ENCODE measurements around the gene MRPL32.
A peak's percentile ranks its signal among the peaks of the same experiment; 100 is the strongest.
"Not testable (repeated sequence)": the region's sequence is repeated elsewhere in the genome, so short reads cannot be mapped to it uniquely, and the experiment has no call there.

The MRPL32 gene

GRCh38 chr7:42931834-42932651, at the start of gene MRPL32, which contains the start of gene PSMA2:
Gene MRPL32, plus strand, starts transcription at chr7:42932376. Its CDS starts 11 bp downstream, at chr7:42932387.
Gene PSMA2, minus strand, starts transcription at chr7:42932174. Its CDS starts 16 bp downstream, at chr7:42932158.
- DNase-seq = peak; percentile 95

GRCh38 chr7:42883950-42884349, 48.2 kb upstream of the MRPL32 start:
- no peak for DNase-seq

GRCh38 chr7:42885183-42885582, 47.0 kb upstream of the MRPL32 start:
- DNase-seq = not testable (repeated sequence)

- no peak for DNase-seq
Measured at GRCh38 chr7:42886129-42886528, 46.0 kb upstream of the MRPL32 start.

- DNase-seq = no peak
Measured at GRCh38 chr7:42886893-42887505, 45.2 kb upstream of the MRPL32 start.

GRCh38 chr7:42893346-42894240, 38.6 kb upstream of the MRPL32 start:
- no peak for DNase-seq

- DNase-seq = no peak
Measured at GRCh38 chr7:42900842-42901241, 31.3 kb upstream of the MRPL32 start.

GRCh38 chr7:42902331-42902730, 29.8 kb upstream of the MRPL32 start:
- DNase-seq = no peak

- DNase-seq = no peak
Measured at GRCh38 chr7:42906181-42906580, 26.0 kb upstream of the MRPL32 start.

GRCh38 chr7:42907316-42907715, 24.9 kb upstream of the MRPL32 start:
- DNase-seq = no peak

GRCh38 chr7:42910306-42910705, 21.9 kb upstream of the MRPL32 start:
- DNase-seq = no peak

- DNase-seq = peak; percentile 86
Measured at GRCh38 chr7:42911454-42912447, 20.4 kb upstream of the MRPL32 start, which contains the start of gene C7orf25. Gene C7orf25, minus strand, starts transcription at chr7:42912070. Its CDS starts 1,170 bp downstream, at chr7:42910900.

GRCh38 chr7:42913591-42913990, 18.6 kb upstream of the MRPL32 start:
- DNase-seq = no peak

GRCh38 chr7:42914009-42914408, 18.2 kb upstream of the MRPL32 start:
- DNase-seq = no peak

GRCh38 chr7:42914421-42915045, 17.6 kb upstream of the MRPL32 start:
- DNase-seq = no peak

- DNase-seq = no peak
Measured at GRCh38 chr7:42915356-42915755, 16.8 kb upstream of the MRPL32 start.

GRCh38 chr7:42922017-42922753, 10.0 kb upstream of the MRPL32 start:
- DNase-seq = no peak

- DNase-seq = no peak
Measured at GRCh38 chr7:42924223-42924838, 7.8 kb upstream of the MRPL32 start.

- no peak for DNase-seq
Measured at GRCh38 chr7:42925630-42926029, 6.5 kb upstream of the MRPL32 start.

GRCh38 chr7:42926204-42926603, 6.0 kb upstream of the MRPL32 start:
- no peak for DNase-seq

Measured in NCI-H2081 treated with DMSO at 0.1 percent for 48 hours (cell line).